AG09319 (cell line): ENCODE measurements around the gene KIF4B.

Source experiments
- DNase-seq: peaks from one replicate; pipeline ENCODE4 v3.0.0-alpha.2; 2010; ENCODE audit warnings: low read depth; ENCODE audit errors: extremely low read depth
- TF ChIP-seq, protein P1 (sequence below): IDR thresholded peaks from 2 replicates; pipeline ENCODE4 v1.5.1; 2011; ENCODE audit warnings: low read depth, mild to moderate bottlenecking, inconsistent platforms, low read length, moderate library complexity

KIF4B gene

GRCh38 chr5:155057626-155058025 is 44.1 kb downstream of the KIF4B start:
- no peak for DNase-seq
- TF ChIP-seq, protein P1, sequence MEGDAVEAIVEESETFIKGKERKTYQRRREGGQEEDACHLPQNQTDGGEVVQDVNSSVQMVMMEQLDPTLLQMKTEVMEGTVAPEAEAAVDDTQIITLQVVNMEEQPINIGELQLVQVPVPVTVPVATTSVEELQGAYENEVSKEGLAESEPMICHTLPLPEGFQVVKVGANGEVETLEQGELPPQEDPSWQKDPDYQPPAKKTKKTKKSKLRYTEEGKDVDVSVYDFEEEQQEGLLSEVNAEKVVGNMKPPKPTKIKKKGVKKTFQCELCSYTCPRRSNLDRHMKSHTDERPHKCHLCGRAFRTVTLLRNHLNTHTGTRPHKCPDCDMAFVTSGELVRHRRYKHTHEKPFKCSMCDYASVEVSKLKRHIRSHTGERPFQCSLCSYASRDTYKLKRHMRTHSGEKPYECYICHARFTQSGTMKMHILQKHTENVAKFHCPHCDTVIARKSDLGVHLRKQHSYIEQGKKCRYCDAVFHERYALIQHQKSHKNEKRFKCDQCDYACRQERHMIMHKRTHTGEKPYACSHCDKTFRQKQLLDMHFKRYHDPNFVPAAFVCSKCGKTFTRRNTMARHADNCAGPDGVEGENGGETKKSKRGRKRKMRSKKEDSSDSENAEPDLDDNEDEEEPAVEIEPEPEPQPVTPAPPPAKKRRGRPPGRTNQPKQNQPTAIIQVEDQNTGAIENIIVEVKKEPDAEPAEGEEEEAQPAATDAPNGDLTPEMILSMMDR = no peak

- DNase-seq = no peak
- TF ChIP-seq, protein P1 = no peak
Observed at GRCh38 chr5:155064580-155064979, 51.0 kb downstream of the KIF4B start.

DNA sequence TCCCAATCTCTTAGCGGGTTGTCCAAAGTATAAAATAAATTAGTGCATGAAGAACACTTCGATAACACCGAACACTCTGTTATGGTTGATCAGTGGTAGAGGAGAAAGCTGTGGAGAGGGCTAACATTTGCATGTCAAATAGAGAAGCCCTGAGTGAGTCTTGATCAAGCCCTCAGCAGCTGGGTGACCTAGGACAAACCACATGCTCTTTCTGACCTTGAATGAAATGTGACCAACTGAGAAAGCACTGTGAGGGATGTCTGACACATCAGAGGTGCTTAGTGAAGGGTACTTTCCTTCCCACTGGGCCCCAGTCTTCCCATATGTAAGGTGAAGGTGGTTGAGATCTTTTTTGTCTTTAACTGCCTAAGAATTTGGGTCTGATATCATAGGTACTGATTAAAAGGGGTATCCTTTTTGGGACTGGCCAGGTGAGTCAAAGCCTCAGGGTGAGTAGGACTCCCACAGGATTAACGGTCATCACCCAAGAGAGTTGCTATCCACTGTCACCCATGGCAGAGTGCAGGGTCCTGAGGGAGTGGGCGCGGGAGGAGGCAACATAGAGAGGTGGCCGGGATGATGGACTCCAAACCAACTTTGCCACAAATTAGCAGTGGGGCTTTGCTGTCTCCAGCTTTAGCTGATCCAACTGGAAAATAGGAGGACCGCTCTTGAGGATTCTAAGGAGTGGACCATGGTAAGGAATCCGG is 53.5 kb downstream of the KIF4B start:
- DNase-seq = no peak
- TF ChIP-seq, protein P1 = no peak
